KBM-7 (cell line): ENCODE measurements around the gene UBE2O.

Experiments
- DNase-seq: peaks from one replicate; pipeline ENCODE4 v3.0.0-alpha.2; 2015
- in situ Hi-C: fragments of 300-500 bp; cut with MboI; formaldehyde crosslinking; loops from 2 replicates; pipeline ENCODE4 v1.14.3; 2020; ENCODE audit warnings: low sequenced_read_pairs, low pct_unique_long_range_greater_than_20kb, mixed read lengths

Gene UBE2O

DNA sequence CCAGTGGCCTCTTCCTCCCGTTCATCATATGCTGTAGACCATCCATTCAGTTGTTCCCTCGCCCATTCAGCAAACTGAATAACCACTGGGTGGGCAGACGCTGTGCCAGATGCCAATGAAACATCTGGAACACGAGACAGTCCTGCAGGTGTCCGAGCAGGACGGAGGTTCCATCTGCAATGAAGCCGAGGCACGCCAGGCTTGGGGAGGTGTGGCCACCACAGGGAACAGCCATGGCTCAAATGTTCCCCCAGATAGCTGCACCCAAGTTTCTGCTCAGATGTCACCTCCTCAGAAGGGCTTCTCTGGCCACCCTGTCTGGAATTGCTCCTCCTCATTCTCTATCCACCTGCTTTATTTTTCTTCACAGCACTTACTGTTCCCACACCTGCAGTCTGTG is 30.5 kb downstream of the UBE2O start:
- in situ Hi-C loops, result no loop called here
- DNase-seq, result no peak

GRCh38 chr17:76421044-76421407 is 31.9 kb downstream of the UBE2O start:
- DNase-seq, result no peak
- in situ Hi-C loops, result no loop called here

- in situ Hi-C loops, result no loop called here
- DNase-seq, result no peak
Observed at GRCh38 chr17:76420356-76421043, 32.5 kb downstream of the UBE2O start.

GRCh38 chr17:76419576-76420260 is 33.2 kb downstream of the UBE2O start:
- in situ Hi-C loops, result no loop called here
- no peak for DNase-seq

GRCh38 chr17:76417499-76418143 is 35.3 kb downstream of the UBE2O start:
- in situ Hi-C loops, result no loop called here
- DNase-seq, result no peak

DNA sequence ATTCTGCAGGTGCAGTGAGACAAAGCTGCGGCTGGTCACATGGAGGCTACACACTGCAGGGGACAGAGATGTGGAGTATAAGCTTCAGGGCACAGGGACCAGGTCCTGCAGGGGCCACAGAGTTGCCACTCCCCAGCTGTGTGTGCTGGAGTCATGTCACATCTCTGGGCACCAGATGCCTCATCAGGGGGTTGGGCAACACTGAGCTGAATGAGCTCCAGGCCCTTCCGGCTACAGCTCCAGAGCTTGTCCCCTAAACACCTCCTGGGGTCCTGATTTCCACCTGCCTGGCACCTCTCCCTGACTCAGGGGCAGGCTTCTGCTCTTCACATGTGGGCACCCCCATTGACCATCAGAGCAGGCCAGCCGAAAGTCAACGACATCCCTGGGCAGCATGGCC is 36.1 kb downstream of the UBE2O start:
- no peak for DNase-seq
- in situ Hi-C loops, result no loop called here

GRCh38 chr17:76416457-76416856 is 36.5 kb downstream of the UBE2O start:
- DNase-seq, result no peak
- in situ Hi-C loops, result no loop called here

DNA sequence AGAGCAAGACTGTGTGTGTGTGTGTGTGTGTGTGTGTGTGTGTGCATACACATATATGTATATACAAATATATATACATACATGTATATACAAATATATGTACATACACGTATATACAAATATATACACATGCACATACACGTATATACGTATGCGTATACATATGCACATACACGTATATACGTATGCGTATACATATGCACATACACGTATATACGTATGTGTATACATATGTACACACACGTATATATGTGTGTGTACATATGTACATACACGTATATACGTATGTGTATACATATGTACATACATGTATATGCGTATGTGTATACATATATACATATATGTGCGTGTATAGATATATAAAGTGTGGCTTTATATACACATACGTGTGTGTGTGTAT is 37.2 kb downstream of the UBE2O start:
- in situ Hi-C loops, result no loop called here
- DNase-seq, result no peak

DNA sequence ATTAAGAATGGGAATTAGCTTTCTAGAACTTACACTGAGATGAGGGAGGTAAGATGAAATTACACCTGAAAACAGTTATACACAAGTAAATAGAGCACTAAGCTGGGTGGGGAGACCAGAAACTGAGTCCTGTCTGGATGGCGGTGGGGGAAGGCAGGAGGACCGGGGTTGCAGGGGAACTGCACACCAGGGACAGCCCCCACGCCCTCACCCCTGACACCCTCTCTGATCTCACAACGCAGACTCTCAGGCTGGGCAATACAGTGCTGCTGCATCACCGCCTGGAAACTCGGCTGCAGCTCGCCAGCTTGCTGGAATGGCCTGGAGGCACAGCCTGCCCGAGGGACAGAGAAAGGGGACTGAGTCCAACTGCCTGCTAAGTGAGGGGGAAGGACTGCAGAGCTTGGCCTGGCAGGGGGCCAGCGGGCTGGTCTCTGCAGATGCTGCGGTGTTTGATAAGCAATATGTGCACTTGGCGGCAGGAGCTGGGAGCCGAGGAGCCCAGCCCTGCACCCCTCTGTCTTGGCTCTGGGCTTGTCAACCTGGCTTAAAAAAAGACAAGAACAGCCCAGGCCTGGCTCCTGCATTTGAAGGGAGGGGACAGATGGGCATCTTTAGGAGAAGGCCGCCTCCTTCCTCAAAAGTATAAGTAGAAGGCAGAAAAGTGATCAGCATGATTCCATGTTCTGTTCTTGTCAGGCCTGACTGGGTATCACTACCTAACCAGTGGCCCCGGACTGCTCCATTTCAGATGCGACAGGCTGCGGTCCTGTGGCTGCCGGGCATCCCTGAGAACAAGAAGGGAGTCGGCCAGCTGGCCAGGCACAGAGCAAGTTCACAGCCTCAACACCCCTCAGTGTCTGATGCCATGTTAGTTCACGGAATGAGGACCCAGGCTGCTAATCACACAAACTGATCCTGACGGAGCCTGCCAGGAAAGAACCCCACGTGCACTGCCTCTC is 38.3 kb downstream of the UBE2O start:
- DNase-seq, result peak; percentile 45
- in situ Hi-C loops, result no loop called here

DNA sequence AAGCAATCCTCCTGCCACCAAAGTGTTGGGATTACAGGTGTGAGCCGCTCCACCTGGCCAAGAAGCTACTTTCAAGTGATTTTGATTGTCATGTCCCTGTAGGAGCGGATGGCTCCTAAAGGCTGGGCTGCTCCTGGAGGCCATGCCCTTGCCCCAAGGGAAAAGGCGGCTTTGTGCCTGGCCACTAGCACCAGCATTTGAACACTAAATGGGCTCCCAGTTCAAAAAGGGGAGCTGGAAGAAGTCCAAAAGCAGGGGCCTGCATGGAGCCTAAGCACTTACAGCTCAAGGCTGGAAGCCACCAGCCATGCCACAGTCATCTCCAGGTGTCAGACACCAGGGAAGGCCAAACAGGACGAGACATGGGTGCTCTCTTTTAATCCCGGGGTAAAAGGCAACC is 41.7 kb downstream of the UBE2O start:
- in situ Hi-C loops, result no loop called here
- no peak for DNase-seq

DNA sequence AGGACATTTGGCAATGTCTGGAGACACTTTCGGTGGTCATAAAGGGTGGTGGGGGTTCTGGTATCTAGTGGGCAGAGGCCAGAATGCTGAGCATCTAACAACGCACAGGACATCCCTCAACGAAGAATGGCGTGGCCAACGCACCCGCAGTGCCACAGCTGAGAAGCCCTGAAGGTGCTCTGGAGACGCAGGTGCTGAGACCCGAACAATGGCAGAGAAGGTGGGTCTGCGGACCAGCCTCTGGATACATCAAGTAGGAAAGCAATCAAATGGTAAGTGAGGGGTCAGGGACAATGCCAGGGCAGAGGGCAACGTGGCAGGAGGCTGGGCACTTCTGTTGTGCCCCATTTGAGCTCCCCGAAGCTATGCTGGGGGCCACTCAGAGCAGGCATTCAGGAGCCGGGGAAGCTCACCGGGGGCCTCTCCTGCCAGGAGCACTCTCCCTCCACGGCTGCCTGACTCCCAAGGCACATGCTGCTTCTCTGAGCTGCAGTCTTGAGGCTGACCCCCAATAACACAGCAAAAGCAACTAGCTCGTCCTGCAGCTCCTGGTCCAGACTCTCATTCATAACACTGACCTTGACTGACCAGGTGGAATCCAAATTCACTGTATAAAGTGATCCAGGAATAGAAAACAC is 42.5 kb downstream of the UBE2O start:
- DNase-seq, result no peak
- in situ Hi-C loops, result no loop called here

GRCh38 chr17:76408037-76408849 is 44.7 kb downstream of the UBE2O start:
- in situ Hi-C loops, result no loop called here
- DNase-seq, result peak; percentile 78

- in situ Hi-C loops, result no loop called here
- no peak for DNase-seq
Observed at GRCh38 chr17:76407509-76407908, 45.4 kb downstream of the UBE2O start.

DNA sequence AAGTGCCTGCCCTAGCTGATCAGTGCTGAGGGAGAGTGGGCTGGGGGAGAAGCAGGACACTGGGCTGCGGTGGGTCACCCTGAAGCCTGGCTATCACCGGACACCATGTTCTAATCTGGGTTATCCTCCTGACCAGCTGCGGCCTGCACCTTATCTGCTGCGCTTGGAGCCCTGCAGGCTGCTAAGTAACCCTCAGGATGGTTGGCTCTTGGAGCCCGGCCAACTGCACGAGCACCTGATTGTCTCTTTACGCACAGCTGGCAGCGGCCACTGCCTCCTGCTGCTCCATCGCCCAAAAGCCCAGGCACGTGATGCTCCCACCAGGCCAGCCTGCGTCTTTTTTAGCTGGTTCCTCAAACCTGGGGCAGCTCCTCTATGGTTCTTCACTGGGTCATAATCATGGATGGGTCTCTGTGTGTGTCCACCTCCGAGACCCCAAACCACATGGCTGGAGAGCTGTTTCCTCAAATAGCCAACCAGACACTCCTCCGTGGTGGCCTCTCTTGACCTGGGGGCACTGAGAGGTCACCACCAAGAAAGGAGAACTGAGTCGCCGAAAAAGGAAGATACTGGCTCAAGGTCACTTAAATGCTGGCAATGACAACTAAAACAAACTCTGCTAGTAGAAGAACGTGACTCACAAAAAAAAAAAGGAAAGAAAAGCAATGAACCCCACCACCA is 46.8 kb downstream of the UBE2O start:
- in situ Hi-C loops, result no loop called here
- peak; percentile 32 for DNase-seq

GRCh38 chr17:76405607-76405966 is 47.4 kb downstream of the UBE2O start:
- in situ Hi-C loops, result no loop called here
- no peak for DNase-seq

DNA sequence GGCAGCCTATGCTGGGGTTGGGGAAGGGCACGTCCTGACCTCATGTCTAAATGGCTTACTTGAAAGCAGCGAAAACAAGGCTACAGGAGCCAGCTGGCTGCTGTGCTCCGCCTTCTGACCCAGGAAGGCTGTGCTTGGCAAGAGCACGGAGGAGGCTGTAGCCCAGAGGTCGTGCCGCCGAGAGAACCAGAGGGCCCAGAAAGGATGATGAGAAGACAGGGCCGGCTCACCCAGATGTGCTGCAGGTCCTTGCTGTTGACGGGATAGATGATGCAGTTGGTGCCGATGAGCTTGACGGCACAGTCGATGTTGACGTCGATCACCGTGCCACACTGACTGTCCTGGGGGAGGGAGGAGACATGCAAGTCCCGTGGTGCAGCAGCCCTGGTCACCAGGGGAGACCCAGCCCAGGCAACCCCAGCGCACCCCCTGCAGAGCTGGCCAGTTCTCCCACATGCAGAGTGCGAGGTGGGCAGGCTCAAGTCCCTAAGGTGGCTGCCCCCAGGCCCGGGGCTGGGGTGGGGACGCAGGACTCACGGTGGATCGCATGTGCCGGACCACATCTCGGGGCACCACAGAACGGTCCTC is 47.9 kb downstream of the UBE2O start:
- in situ Hi-C loops, result no loop called here

DNA sequence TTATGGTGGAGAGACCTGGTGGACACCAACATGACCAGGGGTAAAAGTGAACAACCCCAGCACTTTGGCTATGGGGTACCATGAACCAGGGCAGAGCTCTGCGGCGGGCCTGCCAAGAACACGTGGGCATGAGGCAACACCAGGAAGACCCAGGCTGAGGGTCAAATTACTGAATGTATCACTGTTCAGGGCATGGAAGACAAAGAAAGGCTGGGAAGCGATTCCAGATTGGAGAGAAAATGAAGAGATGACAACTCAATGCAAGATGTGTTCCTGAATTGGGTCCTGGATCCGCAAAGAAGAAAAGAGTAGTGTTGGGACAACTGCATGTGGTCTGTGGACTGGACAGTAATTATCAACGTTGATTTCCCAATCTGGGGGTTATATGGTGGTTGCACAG is 48.7 kb downstream of the UBE2O start:
- in situ Hi-C loops, result no loop called here

More for the DNA sequence above, 47.9 kb downstream of the UBE2O start:
- DNase-seq, result no peak

More for the DNA sequence above, 48.7 kb downstream of the UBE2O start:
- no peak for DNase-seq
